ENCODE results near the gene CDKAL1.

Gene CDKAL1

DNA sequence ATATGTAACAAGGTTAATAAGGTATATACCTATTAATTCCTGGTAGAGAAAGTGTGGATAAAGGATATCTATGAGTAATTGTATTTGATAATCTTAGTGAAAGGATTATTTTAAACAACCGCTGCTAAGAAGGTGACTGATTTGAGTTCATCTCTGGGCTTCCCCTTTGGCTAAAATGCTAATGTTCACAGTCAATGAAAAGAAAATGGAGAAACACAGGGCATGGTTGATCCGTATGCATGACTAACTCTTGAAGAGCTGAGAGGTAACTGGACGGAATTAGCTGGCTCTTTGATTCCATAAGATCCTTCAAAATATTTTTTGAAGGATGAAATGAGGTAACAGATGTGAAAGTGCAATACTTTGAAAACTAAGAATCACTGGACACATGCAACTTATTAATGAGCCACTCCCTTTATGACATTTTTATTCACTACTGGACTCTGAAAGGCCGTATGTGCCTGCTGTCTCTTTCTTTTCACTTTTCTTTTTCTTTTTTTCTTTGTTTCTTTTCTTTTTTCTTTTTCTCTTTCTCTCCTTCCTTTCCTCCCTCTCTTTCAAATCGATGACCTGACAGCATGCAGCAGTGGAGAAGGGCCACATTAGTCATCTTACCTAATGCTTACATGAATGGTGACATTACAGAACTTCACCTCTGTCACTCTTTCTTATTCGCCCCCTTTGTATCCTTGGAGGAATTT, 464.6 kb downstream of the CDKAL1 start:
- in situ Hi-C loops (cut with MboI; ENCODE audit: low sequenced_read_pairs): no loop called here

GRCh38 chr6:21000331-21000801, 466.1 kb downstream of the CDKAL1 start:
- in situ Hi-C loops (cut with MboI; ENCODE audit: low sequenced_read_pairs): no loop called here

DNA sequence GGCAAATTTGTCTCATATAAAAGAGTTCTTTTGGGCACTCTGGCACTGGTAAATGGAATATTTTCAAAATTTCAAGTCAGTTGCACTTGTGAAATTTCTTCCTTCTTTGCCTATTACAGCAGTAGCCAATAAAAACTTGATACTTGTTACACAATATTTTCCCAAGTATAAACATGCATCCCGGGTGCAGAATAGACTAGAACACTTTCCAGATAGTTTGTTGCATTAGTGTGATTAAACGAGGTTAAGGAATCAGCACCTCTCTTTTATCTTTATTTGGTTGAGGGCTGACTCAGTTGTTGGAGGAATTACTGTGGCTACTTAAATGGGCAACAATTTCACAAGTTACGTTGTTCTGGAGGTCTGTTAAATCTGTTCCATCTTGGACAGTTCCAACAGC, 467.5 kb downstream of the CDKAL1 start:
- in situ Hi-C loops (cut with MboI; ENCODE audit: low sequenced_read_pairs): no loop called here

DNA sequence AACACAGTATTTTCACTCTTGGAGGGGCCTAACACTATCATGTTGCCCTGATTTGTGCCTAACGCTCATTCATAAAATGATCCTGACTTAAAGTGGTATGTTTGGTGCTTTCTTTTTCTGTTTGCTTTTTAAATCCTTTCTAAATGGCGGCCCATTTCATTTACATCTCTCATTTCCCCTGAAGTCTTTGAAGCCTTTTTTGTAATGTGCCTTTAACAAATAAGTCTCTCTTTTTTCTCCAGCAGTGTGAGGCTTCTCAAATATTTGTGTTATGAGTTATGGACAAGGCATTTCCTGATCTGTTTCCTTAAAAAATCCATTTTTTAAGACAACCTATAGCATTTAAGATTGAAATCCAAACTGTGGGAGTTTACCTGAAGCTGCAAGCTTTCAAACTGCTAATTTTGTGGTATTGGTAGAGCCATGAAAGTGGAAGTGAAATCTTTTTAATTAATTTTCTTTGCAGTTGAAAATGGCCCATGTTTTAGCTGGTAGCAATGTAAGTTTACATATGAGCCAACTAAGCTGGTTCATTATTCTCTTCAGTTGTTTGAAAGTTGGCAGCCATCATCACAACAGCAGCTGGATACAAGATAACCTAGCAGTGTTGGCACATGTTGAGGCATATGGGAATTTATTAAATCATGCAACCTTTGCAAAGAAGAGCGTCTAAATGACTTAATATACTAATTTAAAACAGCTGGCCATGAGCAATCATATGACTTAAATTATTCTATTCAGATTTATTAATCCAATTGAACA, 469.7 kb downstream of the CDKAL1 start:
- in situ Hi-C loops (cut with MboI; ENCODE audit: low sequenced_read_pairs): no loop called here

DNA sequence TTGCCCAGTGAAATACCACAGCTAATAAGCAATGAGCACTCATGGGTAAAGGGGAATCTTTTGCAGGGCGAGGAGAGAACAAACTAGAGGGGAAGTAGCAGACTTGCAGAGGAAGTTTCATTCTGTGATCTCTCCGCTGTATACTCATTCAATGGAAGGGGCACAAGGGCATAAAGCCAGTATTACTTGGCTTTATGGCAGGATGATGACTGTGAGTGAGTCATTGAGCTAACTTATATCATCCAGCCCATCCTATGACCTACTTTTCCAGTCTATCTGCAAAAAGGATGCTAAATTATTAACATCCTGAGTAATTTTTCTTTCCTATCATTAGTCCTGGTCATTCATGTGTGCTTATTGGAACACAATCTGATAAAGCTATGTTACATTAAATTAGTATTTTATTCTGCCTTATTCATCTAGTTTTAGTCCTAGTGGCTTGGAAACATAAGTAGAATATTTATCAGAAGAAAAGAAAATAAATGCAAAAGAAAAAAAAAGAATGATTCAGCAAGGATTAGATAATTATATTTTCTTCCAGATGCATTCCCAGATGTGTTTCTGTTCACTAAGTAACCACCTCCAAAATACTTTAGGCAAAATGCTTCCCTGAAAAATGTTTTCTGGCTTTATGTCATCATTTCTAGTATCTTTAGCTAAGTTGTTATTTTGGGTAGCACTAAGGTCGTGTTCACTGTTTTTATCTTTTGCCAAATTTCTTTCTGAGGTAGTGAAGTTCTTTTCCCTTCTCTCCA, 471.7 kb downstream of the CDKAL1 start:
- in situ Hi-C loops (cut with MboI; ENCODE audit: low sequenced_read_pairs): no loop called here

- in situ Hi-C loops (cut with MboI; ENCODE audit: low sequenced_read_pairs): no loop called here
Measured at GRCh38 chr6:21019614-21020013, 485.4 kb downstream of the CDKAL1 start.

- in situ Hi-C loops (cut with MboI; ENCODE audit: low sequenced_read_pairs): no loop called here
Measured at GRCh38 chr6:21022343-21023107, 488.3 kb downstream of the CDKAL1 start.

GRCh38 chr6:21023210-21023609, 489.0 kb downstream of the CDKAL1 start:
- in situ Hi-C loops (cut with MboI; ENCODE audit: low sequenced_read_pairs): no loop called here

- in situ Hi-C loops (cut with MboI; ENCODE audit: low sequenced_read_pairs): no loop called here
Measured at GRCh38 chr6:21024616-21025015, 490.4 kb downstream of the CDKAL1 start.

- in situ Hi-C loops (cut with MboI; ENCODE audit: low sequenced_read_pairs): no loop called here
Measured at GRCh38 chr6:21026576-21027273, 492.5 kb downstream of the CDKAL1 start.

DNA sequence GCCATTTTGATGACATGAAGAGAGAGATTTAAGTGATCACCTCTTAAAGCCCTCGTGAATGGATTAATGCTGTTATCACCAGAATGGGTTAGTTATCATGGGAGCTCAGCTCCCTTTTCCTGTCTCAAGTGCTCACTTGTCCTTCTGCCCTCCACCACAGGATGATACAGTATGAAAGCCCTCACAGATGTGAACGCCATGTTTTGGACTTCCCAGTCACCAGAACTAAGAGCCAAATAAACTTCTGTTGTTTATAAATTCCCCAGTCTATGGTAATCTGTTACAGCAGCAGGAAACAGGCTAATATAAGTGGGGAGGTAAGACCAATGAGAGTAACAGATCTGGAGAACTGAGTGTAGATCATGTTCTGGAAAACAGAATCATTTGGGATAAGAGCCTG, 493.2 kb downstream of the CDKAL1 start:
- in situ Hi-C loops (cut with MboI; ENCODE audit: low sequenced_read_pairs): no loop called here

DNA sequence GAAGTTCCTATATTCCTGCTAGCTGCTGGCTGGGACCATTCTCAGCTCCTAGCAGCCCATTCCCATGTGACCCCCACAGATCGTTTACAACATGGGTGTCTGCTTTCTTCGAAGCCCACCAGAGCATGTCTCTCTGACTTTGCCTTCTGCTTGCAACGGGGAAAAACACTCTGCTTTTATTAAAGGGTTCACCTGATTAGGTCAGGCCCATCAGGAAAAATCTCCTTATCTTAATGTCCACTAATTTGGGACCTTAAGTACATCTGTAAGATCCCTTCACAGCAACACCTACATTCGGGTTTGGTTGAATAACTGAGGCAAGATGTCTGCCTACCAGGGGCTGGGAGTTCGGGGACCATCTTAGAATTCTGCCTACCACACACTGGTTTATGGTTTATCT, 496.9 kb downstream of the CDKAL1 start:
- in situ Hi-C loops (cut with MboI; ENCODE audit: low sequenced_read_pairs): no loop called here

GRCh38 chr6:21033084-21033483, 498.8 kb downstream of the CDKAL1 start:
- in situ Hi-C loops (cut with MboI; ENCODE audit: low sequenced_read_pairs): no loop called here

DNA sequence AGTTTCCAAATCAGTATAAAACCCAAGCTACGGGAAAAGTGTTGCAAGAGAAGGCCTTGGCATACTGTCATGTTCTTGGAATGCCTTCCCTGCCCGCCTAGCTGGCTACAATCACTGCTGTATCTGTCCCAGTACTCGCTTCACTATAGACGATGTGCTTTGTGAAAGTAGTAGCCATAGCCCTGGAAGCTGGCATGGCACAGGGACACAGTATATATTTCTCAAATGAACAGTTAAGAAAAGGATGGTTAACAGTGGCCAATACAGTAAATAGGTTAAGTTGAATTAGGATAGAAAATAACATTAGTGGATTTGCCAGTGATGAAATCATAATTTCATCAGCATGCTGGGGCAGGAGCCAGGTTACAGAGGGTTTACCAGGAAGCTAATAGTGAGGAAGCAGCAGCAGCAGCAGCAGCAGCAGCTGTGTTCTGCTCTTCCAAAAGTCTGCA, 499.3 kb downstream of the CDKAL1 start:
- in situ Hi-C loops (cut with MboI; ENCODE audit: low sequenced_read_pairs): no loop called here

DNA sequence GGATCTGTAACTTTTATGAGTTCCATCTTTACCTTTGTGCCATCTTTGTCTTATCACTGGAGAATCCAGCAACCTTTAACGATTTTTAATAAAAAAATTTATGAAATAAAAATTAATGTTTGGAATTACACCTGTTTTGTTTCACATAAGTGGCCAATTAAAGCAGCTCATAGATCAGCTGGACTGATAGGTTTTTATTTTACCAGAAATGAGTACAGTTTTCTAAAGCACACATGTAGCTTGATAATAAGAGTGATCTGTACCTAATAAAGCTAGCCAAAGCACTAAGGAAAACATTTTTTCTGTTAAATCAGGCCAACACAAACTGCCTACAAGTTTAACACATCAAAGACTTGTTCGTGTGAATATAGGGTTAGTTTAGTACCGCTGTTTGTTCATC, 500.1 kb downstream of the CDKAL1 start:
- in situ Hi-C loops (cut with MboI; ENCODE audit: low sequenced_read_pairs): no loop called here

DNA sequence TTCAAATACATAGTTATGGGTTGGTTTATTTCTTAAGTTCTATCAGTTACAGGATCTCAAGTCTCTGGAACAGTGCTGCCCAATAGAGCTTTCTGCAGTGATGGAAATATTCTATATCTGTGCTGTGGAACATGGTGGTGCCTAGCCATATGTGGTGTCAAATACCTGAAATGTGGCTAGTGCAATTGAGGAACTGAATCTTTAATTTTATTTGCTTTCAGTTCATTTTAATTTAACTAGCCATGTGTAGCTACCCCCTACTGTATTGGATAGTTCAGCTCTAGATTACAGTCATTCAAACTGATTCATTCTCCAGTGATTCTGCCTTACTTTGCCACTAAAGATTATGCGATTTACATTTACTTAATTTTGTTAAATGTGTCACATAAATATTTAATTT, 503.2 kb downstream of the CDKAL1 start:
- in situ Hi-C loops (cut with MboI; ENCODE audit: low sequenced_read_pairs): no loop called here

GRCh38 chr6:21039926-21040325, 505.7 kb downstream of the CDKAL1 start:
- in situ Hi-C loops (cut with MboI; ENCODE audit: low sequenced_read_pairs): no loop called here

GRCh38 chr6:21045135-21045700, 511.0 kb downstream of the CDKAL1 start:
- in situ Hi-C loops (cut with MboI; ENCODE audit: low sequenced_read_pairs): no loop called here

- in situ Hi-C loops (cut with MboI; ENCODE audit: low sequenced_read_pairs): no loop called here
Measured at GRCh38 chr6:21046276-21046675, 512.0 kb downstream of the CDKAL1 start.

- in situ Hi-C loops (cut with MboI; ENCODE audit: low sequenced_read_pairs): no loop called here
Measured at GRCh38 chr6:21048047-21048446, 513.8 kb downstream of the CDKAL1 start.

Measured in hTERT RPE-1 (cell line).